Parathyroid adenoma (tissue), 2 donors: ENCODE results near the gene TRIM41.

ENCODE experiments used
- H2AFZ ChIP-seq: fragments of 300-600 bp; sonication (generic); one replicate; pipeline ENCODE4 v1.7.0; 2017; ENCODE audit warnings: antibody characterized with exemption, mild to moderate bottlenecking
- H3K27ac ChIP-seq: fragments of 300-600 bp; sonication (generic); one replicate; pipeline ENCODE4 v1.7.0; 2017
- H3K27me3 ChIP-seq: fragments of 300-600 bp; sonication (generic); one replicate; pipeline ENCODE4 v1.7.0; 2017; ENCODE audit warnings: low read length; ENCODE audit not compliant: control insufficient read depth, insufficient read depth
- H3K36me3 ChIP-seq: fragments of 300-600 bp; sonication (generic); one replicate; pipeline ENCODE4 v1.7.0; 2017; ENCODE audit warnings: low read length; ENCODE audit not compliant: control insufficient read depth, insufficient read depth
- H3K4me1 ChIP-seq: fragments of 300-600 bp; sonication (generic); one replicate; pipeline ENCODE4 v1.7.0; 2017; ENCODE audit warnings: control low read depth
- H3K4me2 ChIP-seq: fragments of 300-600 bp; sonication (generic); one replicate; pipeline ENCODE4 v1.7.0; 2017; ENCODE audit warnings: low read length
- H3K4me3 ChIP-seq: fragments of 300-600 bp; sonication (generic); one replicate; pipeline ENCODE4 v1.7.0; 2017; ENCODE audit warnings: low read depth, low read length
- H3K79me2 ChIP-seq: fragments of 300-600 bp; sonication (generic); one replicate; pipeline ENCODE4 v1.7.0; 2017; ENCODE audit warnings: control low read depth
- H3K9ac ChIP-seq: fragments of 300-600 bp; sonication (generic); one replicate; pipeline ENCODE4 v1.7.0; 2017; ENCODE audit warnings: mild to moderate bottlenecking
- H3K9me3 ChIP-seq: fragments of 300-600 bp; sonication (generic); one replicate; pipeline ENCODE4 v1.7.0; 2017; ENCODE audit warnings: low read length; ENCODE audit not compliant: control insufficient read depth
- CTCF ChIP-seq: fragments of 300-600 bp; sonication (generic); IDR thresholded peaks from one replicate; pipeline ENCODE4 v1.7.0; 2017; ENCODE audit warnings: antibody characterized with exemption, mild to moderate bottlenecking
- donor health status: primary hyperparathyroidism.

Gene TRIM41

GRCh38 chr5:181239062-181239663 lies 16.1 kb downstream of the TRIM41 start:
- Histone ChIP-seq H2AFZ (no peak overlapping the region), H3K27ac (no peak overlapping the region), H3K79me2 (peaks cover 41% of the 10 kb centered on the region), H3K9me3 (no peaks in the 10 kb centered on the region), H3K4me3 (no peak overlapping the region), H3K4me1 (peaks cover 15% of the 10 kb centered on the region), H3K27me3 (no peaks in the 10 kb centered on the region), H3K4me2 (no peak overlapping the region), H3K9ac (no peak overlapping the region), H3K36me3 (no peaks in the 10 kb centered on the region)
- TF ChIP-seq CTCF: no peak

- H3K9me3 ChIP-seq: no peaks in the 10 kb centered on the region
- no peak overlapping the region for H3K4me2 ChIP-seq
- no peak overlapping the region for H3K9ac ChIP-seq
- H3K4me3 ChIP-seq: no peak overlapping the region
- H3K4me1 ChIP-seq: peaks cover 7% of the 10 kb centered on the region
- H3K79me2 ChIP-seq: peaks cover 41% of the 10 kb centered on the region
- no peak overlapping the region for H2AFZ ChIP-seq
- TF ChIP-seq CTCF: no peak
- no peak overlapping the region for H3K27ac ChIP-seq
- H3K27me3 ChIP-seq: no peaks in the 10 kb centered on the region
- H3K36me3 ChIP-seq: no peaks in the 10 kb centered on the region
Observed at GRCh38 chr5:181241393-181241975, 18.4 kb downstream of the TRIM41 start.

GRCh38 chr5:181242031-181242451 lies 19.0 kb downstream of the TRIM41 start:
- Histone ChIP-seq H3K27ac (peak overlapping the region; percentile 90), H3K4me2 (peak overlapping the region; percentile 93), H3K4me3 (peak overlapping the region; percentile 80), H3K9me3 (no peaks in the 10 kb centered on the region), H3K9ac (peak overlapping the region; percentile 89), H2AFZ (no peak overlapping the region), H3K79me2 (peaks cover 44% of the 10 kb centered on the region), H3K36me3 (no peaks in the 10 kb centered on the region), H3K27me3 (no peaks in the 10 kb centered on the region), H3K4me1 (peaks cover 7% of the 10 kb centered on the region)
- no peak for TF ChIP-seq CTCF

GRCh38 chr5:181243018-181243563 lies 20.0 kb downstream of the TRIM41 start:
- no peaks in the 10 kb centered on the region for H3K36me3 ChIP-seq
- peak overlapping the region; percentile 80 for H3K4me3 ChIP-seq
- peak overlapping the region; percentile 89 for H3K9ac ChIP-seq
- TF ChIP-seq CTCF: no peak
- H3K9me3 ChIP-seq: no peaks in the 10 kb centered on the region
- H3K4me2 ChIP-seq: peak overlapping the region; percentile 93
- H3K27me3 ChIP-seq: no peaks in the 10 kb centered on the region
- peak overlapping the region; percentile 93 for H2AFZ ChIP-seq
- peaks cover 12% of the 10 kb centered on the region for H3K4me1 ChIP-seq
- peak overlapping the region; percentile 90 for H3K27ac ChIP-seq
- peaks cover 47% of the 10 kb centered on the region for H3K79me2 ChIP-seq
